MM.1S (cell line): Measurements from ENCODE around the gene TMED7.

Experiments
- CTCF ChIP-seq: fragments of 300-600 bp; sonication (generic); IDR thresholded peaks from 2 replicates; pipeline ENCODE4 v1.5.1; 2016; ENCODE audit warnings: antibody characterized with exemption, low read length, mixed read lengths
- EZH2 ChIP-seq: fragments of 300-600 bp; sonication (generic); optimal IDR thresholded peaks from 2 replicates; pipeline ENCODE3; 2017; ENCODE audit warnings: low read depth, mild to moderate bottlenecking, antibody characterized with exemption, low read length, mixed read lengths
- EZH2phosphoT487 ChIP-seq: fragments of 300-600 bp; sonication (generic); IDR thresholded peaks from 2 replicates; pipeline ENCODE4 v1.6.1; 2018; ENCODE audit warnings: antibody characterized with exemption, low read length

- TF ChIP-seq CTCF, result no peak
- no peak for TF ChIP-seq EZH2
- TF ChIP-seq EZH2phosphoT487, result no peak
Observed at GRCh38 chr5:115616892-115617291, 8.9 kb downstream of the TMED7 start.
